ENCODE data around the gene ACADS.

The ACADS gene

DNA sequence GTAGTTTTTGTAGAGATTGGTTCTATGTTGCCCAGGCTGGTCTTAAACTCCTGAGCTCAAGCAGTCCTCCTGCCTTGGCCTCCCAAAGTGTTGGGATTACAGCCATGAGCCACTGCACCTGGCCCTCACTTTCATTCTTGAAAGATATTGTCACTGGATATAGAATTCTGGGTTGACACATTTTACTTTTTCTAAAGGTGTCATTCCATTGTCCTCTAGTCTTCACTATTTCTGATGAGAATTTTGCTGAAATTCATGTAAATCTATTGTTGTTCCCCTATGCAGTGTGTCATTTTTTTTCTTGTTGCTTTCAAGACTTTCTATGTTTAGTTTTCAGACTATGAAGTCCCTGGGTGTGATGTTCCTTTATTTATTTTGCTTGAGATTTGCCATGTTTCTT lies 29.2 kb downstream of the ACADS start:
- H3K9me3 Mint-ChIP-seq = no peaks in the 10 kb centered on the region
- H3K4me1 Mint-ChIP-seq = peaks cover 4% of the 10 kb centered on the region
- no peak overlapping the region for H3K27ac Mint-ChIP-seq
- H3K27me3 Mint-ChIP-seq = no peaks in the 10 kb centered on the region
- H3K36me3 Mint-ChIP-seq = no peaks in the 10 kb centered on the region
- no peak overlapping the region for H3K4me3 Mint-ChIP-seq

DNA sequence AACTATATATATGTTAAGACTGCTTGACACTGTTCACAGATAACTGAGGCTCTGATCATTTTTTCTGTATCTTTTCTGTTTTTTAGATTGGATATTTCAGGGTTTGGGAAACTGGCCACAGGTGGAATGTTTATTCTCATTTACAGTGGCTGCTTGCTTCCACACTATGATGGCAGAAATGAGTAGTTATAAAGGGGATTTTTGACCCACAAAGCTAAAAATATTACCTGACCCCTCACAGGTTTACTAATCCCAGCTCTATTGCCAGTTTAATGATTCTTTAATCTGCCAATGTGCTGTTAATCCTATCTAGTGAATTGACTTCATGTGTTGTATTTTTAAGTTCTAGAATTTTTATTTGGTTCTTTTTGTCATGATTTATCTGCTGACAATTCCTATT lies 29.6 kb downstream of the ACADS start:
- no peak overlapping the region for H3K27ac Mint-ChIP-seq
- H3K9me3 Mint-ChIP-seq = no peaks in the 10 kb centered on the region
- H3K36me3 Mint-ChIP-seq = no peaks in the 10 kb centered on the region
- H3K4me1 Mint-ChIP-seq = peaks cover 8% of the 10 kb centered on the region
- no peak overlapping the region for H3K4me3 Mint-ChIP-seq
- H3K27me3 Mint-ChIP-seq = no peaks in the 10 kb centered on the region

DNA sequence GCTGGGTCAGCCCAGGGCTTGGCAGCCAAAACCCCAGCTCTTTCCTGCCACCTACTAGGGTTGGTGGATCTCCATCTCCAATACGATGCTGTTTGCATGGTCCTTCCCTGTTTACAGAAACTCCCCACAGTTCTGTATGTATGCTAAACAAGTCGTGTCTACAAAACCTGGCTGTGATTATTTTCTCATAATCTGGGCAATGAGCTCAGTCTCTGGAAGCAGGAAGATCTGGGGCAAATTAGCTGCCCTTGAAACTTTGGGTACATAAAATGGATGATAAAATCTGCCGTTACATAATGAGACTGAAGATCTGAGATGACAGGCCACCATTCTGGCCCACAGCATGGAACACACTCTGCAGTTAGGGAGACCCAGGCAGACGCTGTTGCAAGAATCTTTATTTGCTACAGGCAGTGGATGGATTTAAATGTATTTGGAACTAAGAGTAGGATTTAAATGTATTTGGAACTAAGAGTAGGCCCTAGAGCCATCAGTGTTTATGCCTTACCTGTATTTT lies 31.7 kb downstream of the ACADS start:
- Mint-ChIP-seq H3K9me3 (no peaks in the 10 kb centered on the region), H3K27me3 (no peaks in the 10 kb centered on the region), H3K36me3 (peaks cover 4% of the 10 kb centered on the region), H3K4me3 (no peak overlapping the region), H3K4me1 (peaks cover 25% of the 10 kb centered on the region), H3K27ac (no peak overlapping the region)

DNA sequence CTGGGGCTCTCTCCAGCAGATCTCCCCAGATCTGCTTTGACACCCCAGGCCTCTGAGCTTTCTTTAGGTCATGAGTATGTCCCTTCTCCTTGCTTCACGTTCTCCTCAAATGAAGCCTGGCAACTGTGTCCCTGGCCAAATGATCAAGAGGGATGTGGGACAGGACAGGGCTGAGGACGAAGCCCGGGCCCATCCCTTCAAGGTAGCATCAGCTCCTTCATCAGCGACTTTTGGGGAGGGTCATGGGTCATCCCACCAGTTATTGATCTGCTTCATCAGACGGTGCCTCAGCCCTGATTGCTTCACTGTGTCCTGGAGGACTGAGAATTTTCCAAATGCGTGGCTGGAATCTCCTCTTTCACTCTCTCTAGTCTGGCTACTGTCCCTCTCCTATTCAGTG lies 32.3 kb downstream of the ACADS start:
- peaks cover 4% of the 10 kb centered on the region for H3K36me3 Mint-ChIP-seq
- H3K4me3 Mint-ChIP-seq = no peak overlapping the region
- no peaks in the 10 kb centered on the region for H3K27me3 Mint-ChIP-seq
- peaks cover 25% of the 10 kb centered on the region for H3K4me1 Mint-ChIP-seq
- H3K27ac Mint-ChIP-seq = no peak overlapping the region
- H3K9me3 Mint-ChIP-seq = no peaks in the 10 kb centered on the region

DNA sequence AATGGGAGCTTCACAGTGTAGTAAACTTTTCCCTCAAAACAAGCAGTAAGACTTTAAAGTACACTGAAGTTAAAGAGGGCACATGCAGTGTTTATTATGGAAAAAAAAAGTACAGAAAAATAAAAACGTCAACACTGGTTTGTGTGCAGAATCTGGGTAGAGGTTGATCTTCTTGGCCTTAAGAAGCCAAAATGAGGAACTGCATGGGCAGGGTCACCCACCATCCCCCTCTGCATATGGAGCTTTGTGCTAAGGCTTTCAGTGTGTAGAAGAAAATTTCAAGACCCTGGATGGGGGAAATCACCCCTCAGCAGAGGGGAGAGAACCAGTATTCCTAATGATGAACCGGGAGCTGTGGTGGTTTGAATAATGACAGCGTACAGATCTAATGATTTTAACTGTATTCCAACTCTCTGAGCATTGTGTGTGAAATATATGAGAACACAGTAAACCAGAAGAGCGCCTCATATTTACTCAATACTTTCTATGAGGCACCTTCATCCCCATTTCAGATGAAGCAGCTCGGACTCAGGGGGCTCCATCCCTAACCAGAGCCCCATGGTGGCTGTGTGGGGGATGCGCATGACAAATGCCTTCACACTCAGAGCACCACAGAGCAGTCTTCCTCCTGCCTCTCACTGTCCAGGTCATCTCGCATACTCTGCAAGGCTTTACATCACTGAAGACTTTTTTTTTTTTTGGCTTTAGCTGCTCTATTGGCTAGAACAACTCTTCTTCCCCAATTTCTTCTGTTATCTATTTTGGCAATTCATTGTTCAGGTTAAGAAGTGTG lies 33.4 kb downstream of the ACADS start:
- no peak overlapping the region for H3K4me3 Mint-ChIP-seq
- H3K36me3 Mint-ChIP-seq = peaks cover 4% of the 10 kb centered on the region
- no peaks in the 10 kb centered on the region for H3K27me3 Mint-ChIP-seq
- H3K27ac Mint-ChIP-seq = no peak overlapping the region
- H3K4me1 Mint-ChIP-seq = peaks cover 25% of the 10 kb centered on the region
- no peaks in the 10 kb centered on the region for H3K9me3 Mint-ChIP-seq

DNA sequence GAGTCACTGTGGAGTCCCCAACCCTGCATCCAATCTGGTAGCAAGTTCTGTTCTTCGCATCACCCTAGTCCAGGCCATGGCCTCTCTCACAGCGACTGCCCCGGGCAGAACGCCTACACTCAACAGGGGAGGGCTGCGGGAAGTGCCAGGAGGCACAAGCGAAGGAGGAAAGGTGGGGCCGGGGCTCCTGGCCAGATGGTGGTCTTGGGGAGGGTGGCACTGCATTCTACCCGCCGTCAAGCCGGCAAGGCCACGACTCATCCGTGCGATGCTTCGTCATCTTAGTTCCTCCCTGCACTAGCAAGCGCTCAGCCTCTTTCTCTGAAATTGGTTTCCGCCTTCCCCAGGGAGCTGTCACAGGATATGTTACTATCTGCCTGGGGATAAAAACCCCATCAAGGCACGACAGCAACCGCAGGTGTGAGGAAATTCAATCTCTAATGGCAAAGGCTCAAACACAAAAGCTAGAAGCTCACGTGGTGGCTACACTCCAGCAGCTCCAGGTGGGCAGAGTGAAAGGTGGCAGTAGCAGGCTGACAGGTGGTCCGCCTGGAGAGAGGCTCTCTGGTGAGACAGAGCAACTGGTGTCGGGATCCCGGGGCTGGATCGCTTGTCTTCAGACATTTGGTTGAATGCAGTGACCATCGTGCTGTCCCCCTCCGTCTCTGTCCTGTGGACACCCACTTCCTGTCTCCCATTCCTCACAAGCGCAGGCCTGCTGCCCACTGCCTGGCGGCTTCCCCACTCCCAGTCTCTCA lies 34.1 kb downstream of the ACADS start:
- Mint-ChIP-seq H3K4me1 (peaks cover 25% of the 10 kb centered on the region), H3K27ac (peak overlapping the region; percentile 70), H3K4me3 (peak overlapping the region; percentile 44), H3K9me3 (no peaks in the 10 kb centered on the region), H3K36me3 (peaks cover 5% of the 10 kb centered on the region), H3K27me3 (no peaks in the 10 kb centered on the region)

DNA sequence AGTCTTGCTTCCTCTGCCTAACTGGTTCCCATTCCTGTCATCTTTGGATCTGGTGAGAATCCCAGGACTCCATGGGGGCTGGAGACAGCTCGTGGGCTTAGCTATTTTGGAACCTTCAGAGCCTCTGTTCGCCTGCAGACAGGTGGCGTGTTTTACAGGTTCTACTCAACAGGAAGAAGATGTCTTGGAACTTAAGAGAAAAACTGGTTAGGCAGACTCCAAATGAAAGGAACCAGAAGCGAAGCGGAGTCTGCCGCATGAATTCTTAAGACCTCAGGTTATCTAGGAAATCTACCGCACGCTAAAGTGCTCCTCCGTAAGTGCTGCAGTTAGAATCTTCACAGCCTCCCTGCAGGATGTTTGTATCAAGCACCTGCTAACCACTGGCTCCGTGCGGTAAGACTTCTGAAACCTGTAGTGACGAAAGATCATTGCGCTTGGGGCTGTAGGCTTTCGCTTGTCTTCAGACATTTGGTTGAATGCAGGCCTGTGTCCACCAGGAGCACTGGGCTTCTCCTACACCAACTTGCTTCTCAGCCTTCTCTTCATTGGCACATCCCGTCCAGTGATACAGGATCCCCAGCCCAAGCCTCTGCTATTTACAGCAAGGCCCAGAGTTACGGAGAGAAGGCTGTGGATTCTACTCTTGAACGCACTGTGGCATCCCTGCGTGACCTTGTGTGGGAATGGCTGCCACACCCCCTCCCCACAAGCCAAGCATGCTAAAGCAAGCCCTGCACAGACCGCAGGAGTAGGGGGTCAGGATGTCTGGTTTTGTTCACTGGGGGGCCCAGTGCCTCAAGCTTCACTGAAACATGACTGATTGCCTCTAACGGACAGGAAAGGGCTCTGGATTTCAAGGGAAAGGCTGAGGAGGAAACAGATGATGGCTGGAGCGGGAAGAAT lies 35.0 kb downstream of the ACADS start:
- peaks cover 5% of the 10 kb centered on the region for H3K36me3 Mint-ChIP-seq
- H3K4me3 Mint-ChIP-seq = peak overlapping the region; percentile 57
- H3K4me1 Mint-ChIP-seq = peaks cover 25% of the 10 kb centered on the region
- no peaks in the 10 kb centered on the region for H3K27me3 Mint-ChIP-seq
- peak overlapping the region; percentile 70 for H3K27ac Mint-ChIP-seq
- H3K9me3 Mint-ChIP-seq = no peaks in the 10 kb centered on the region

DNA sequence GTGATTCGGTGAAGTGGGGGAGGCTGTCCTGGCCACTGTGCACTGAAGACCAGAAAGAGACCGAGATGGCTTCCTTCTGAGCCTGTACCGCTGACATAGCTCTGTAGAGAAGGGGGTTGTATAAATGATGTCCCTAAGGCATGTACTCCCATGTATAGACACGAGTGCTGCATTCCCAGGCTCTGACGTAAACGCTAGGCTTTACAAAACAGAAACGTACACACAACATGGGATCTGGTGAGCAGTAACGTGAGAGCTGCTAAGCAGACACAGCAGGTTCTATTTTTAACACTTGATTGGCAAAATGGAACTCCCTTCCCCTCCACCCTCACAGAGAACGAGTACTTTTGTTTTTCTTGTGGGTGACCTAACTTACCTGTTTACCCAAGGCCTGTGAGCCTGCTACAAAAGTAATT lies 35.9 kb downstream of the ACADS start:
- H3K4me3 Mint-ChIP-seq = no peak overlapping the region
- H3K36me3 Mint-ChIP-seq = peaks cover 5% of the 10 kb centered on the region
- H3K9me3 Mint-ChIP-seq = no peaks in the 10 kb centered on the region
- no peak overlapping the region for H3K27ac Mint-ChIP-seq
- H3K27me3 Mint-ChIP-seq = no peaks in the 10 kb centered on the region
- H3K4me1 Mint-ChIP-seq = peaks cover 25% of the 10 kb centered on the region

DNA sequence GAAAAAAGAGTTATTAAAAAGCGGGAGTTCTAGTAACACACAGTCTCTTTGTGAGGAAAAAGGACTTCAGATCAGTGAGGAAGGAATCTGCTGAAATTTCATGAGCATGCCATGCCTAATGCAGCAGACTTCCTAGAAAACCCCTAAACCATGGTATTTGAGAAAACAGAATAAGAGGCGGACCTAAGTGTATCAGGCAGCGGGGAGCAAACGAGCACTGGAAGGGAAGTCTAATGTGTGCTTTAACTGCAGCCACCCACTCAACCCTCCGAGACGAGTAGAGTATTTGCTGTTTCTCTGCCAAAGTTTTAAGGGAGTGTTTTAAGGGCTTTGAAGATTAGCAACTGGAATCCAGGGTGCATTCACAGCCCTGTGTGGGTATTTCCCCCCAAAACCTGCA lies 36.5 kb downstream of the ACADS start:
- Mint-ChIP-seq H3K27ac (no peak overlapping the region), H3K4me1 (peaks cover 25% of the 10 kb centered on the region), H3K4me3 (peak overlapping the region; percentile 47), H3K27me3 (no peaks in the 10 kb centered on the region), H3K36me3 (peaks cover 5% of the 10 kb centered on the region), H3K9me3 (no peaks in the 10 kb centered on the region)

DNA sequence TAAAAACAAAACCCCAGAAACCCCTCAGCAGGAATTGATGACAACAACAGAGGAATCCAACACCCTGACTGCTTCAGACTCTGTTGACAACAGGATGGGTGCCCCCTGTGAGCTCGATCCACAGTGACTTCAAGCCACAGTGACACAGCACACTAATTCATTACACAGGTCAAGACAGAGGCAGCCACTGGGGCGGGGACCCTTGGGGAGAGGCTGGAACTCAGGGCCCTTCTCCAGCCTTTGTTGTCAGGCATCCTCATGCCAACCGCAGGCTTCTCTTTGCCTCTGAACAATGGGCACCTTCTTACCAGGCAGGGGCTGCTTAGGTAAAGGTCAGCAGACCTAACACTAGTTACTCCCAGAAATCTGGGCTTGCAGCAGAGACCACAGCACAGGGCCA lies 37.6 kb downstream of the ACADS start:
- Mint-ChIP-seq H3K4me1 (peaks cover 25% of the 10 kb centered on the region), H3K27ac (no peak overlapping the region), H3K4me3 (no peak overlapping the region), H3K27me3 (no peaks in the 10 kb centered on the region), H3K36me3 (peaks cover 8% of the 10 kb centered on the region), H3K9me3 (no peaks in the 10 kb centered on the region)

DNA sequence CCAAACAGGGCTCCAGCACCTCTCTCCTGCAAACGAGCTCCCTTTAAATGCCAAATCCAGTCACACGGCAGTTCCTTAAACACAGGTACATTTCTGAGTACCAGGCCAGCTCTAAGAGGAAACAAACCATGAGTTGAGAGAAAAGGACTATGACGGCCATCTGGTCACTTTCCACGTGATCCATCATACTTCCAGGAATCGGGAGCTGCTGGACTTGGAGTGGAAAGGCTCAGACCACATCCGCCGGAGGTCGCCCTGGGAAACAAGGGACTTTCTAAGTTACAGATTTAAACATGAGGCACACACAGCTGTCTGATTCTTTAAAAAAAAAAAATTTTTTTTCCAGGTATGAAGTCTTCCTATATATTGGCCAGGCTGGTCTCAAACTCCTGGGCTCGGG lies 39.2 kb downstream of the ACADS start:
- Mint-ChIP-seq H3K27ac (no peak overlapping the region), H3K4me3 (no peak overlapping the region), H3K4me1 (peaks cover 21% of the 10 kb centered on the region), H3K9me3 (no peaks in the 10 kb centered on the region), H3K36me3 (peaks cover 12% of the 10 kb centered on the region), H3K27me3 (no peaks in the 10 kb centered on the region)

DNA sequence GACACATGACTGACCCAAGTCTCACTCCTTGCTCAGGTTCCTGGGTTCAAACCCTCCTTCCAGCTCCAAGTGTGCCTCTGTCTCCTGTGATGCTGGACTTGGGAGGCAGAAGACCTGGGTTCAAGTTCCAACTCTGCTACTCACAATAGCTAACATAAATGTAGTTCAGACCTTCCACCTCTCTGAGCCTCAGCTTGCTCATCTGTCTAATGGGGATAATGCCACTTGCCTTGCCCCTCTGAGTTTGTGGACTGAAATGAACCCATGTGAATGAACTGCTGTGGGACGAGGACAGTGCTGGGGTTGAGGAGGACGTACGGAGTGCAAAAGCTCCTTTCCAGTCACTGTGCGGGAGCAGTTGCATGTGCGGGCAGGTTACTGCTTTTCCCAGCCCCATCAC lies 40.9 kb downstream of the ACADS start:
- Mint-ChIP-seq H3K9me3 (no peaks in the 10 kb centered on the region), H3K4me3 (no peak overlapping the region), H3K27ac (no peak overlapping the region), H3K27me3 (no peaks in the 10 kb centered on the region), H3K4me1 (peaks cover 14% of the 10 kb centered on the region), H3K36me3 (peaks cover 16% of the 10 kb centered on the region)

DNA sequence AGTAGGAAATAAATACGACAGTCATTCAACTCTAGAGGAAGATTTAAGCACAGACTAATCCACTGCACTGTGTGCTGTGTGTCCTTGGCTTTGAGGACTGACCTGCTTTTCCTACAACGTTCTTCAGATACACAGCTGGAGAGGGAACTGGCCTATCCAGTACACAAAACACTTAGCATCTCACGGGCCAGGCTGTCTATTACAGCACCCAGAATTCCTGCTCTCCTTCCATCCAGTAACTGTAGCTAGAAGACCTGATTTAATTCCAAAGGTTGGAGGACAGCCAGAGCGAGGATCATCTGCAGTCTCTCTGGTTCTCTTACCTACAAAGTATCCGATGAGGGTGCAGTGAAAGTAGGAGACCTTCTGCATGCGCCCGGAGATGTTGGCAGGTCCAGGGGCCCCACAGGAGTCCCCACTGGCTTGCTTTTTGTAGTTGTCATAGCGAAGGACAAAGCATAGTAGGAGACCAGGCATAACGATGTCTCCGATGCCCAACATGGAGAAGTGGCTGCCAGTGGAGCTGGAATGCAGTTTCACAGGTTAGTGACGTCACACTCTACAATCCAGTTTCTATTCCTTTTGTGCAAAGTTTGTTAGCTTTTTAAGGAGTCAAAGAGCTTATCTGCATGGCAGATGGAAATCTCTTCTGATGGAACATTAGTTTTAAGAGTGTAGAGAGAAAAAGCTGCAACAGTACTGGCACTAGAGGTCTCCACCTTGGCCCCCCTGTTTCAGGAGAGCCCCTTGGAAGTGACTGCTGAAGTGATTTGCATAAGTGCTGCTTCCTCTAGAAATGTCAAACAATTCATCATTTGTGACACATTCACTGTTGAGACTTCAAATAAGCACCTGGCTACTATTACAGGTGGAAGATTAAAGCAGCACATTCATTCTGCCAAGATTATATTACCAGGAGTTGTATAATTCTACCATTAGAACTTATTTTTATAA lies 41.7 kb downstream of the ACADS start:
- peaks cover 9% of the 10 kb centered on the region for H3K4me1 Mint-ChIP-seq
- peak overlapping the region; percentile 30 for H3K27ac Mint-ChIP-seq
- H3K36me3 Mint-ChIP-seq = peaks cover 15% of the 10 kb centered on the region

DNA sequence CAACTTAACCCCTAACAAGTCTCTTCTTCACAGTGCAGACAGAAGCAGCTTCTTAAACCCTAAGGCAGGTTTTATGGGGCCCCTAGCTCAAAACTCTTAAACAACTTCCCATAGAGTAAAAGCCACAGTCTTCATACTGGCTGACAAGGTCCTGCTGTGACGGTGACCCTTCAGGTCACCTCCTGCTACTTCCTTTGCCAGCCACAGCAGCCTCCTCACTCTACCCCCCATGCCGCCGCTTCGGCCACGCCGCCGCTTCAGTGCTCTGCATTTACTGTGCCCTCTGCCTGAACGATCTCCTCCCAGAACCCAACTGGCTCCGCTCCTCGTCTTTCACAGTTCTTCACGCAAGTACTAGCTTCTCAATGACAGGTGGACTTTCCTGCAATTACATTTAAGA lies 45.5 kb downstream of the ACADS start:
- Mint-ChIP-seq H3K4me1 (peaks cover 28% of the 10 kb centered on the region), H3K9me3 (no peaks in the 10 kb centered on the region), H3K27me3 (no peaks in the 10 kb centered on the region), H3K27ac (no peak overlapping the region), H3K36me3 (peaks cover 18% of the 10 kb centered on the region), H3K4me3 (no peak overlapping the region)

More for the DNA sequence above, 41.7 kb downstream of the ACADS start:
- Mint-ChIP-seq H3K4me3 (no peak overlapping the region), H3K27me3 (no peaks in the 10 kb centered on the region), H3K9me3 (no peaks in the 10 kb centered on the region)
